SK-N-SH treated with all-trans-retinoic acid at 6 μM for 48 hours (cell line): ENCODE measurements around the gene IL17RB.

ENCODE experiments used
- ATAC-seq: fragments of 200-7000 bp; cut with Tn5 transposase; 3 replicates; pipeline ENCODE4 v1.9.1; 2020; ENCODE audit warnings: mild to moderate bottlenecking, moderate library complexity
- ARNTL ChIP-seq: fragments of 450-650 bp; formaldehyde crosslinking; IDR thresholded peaks from 2 replicates; pipeline ENCODE4 v1.5.0; 2020; ENCODE audit warnings: low read depth, mild to moderate bottlenecking, moderate library complexity, borderline replicate concordance
- ESRRG ChIP-seq: fragments of 250-450 bp; sonication (Bioruptor Pico); IDR thresholded peaks from 2 replicates; pipeline ENCODE4 v1.6.1; 2021; ENCODE audit warnings: mild to moderate bottlenecking
- GLIS3 ChIP-seq: fragments of 250-450 bp; sonication (Bioruptor Pico); IDR thresholded peaks from 2 replicates; pipeline ENCODE4 v1.5.0; 2020; ENCODE audit warnings: mild to moderate bottlenecking, moderate library complexity
- OSR1 ChIP-seq: fragments of 250-450 bp; sonication (Bioruptor Pico); IDR thresholded peaks from 2 replicates; pipeline ENCODE4 v1.8.0; 2022; ENCODE audit warnings: moderate library complexity, mild to moderate bottlenecking, inconsistent platforms
- PPARA ChIP-seq: fragments of 250-450 bp; sonication (Bioruptor Pico); IDR thresholded peaks from 2 replicates; pipeline ENCODE4 v1.5.0; 2020; ENCODE audit warnings: mild to moderate bottlenecking, borderline replicate concordance
- RARB ChIP-seq: fragments of 250-450 bp; sonication (Bioruptor Pico); IDR thresholded peaks from 2 replicates; pipeline ENCODE4 v1.8.0; 2021; ENCODE audit warnings: mild to moderate bottlenecking, moderate library complexity
- SNAI2 ChIP-seq: fragments of 250-450 bp; sonication (Bioruptor Pico); IDR thresholded peaks from 2 replicates; pipeline ENCODE4 v1.5.0; 2020; ENCODE audit warnings: mild to moderate bottlenecking, moderate library complexity
- TOX ChIP-seq: fragments of 250-450 bp; sonication (Bioruptor Pico); IDR thresholded peaks from 2 replicates; pipeline ENCODE4 v1.8.0; 2021; ENCODE audit warnings: mild to moderate bottlenecking, moderate library complexity, borderline replicate concordance
- ZC3H10 ChIP-seq: fragments of 250-450 bp; sonication (Bioruptor Pico); IDR thresholded peaks from 2 replicates; pipeline ENCODE4 v1.5.1; 2021; ENCODE audit warnings: mild to moderate bottlenecking, moderate library complexity
- ZFP30 ChIP-seq: fragments of 450-650 bp; formaldehyde crosslinking; IDR thresholded peaks from 2 replicates; pipeline ENCODE4 v1.5.0; 2022; ENCODE audit warnings: mild to moderate bottlenecking, moderate library complexity
- ZNF565 ChIP-seq: fragments of 450-650 bp; formaldehyde crosslinking; conservative IDR thresholded peaks from 2 replicates; pipeline ENCODE4 v1.5.0; 2020; ENCODE audit warnings: low read depth, mild to moderate bottlenecking, moderate library complexity
- ZNF70 ChIP-seq: fragments of 450-650 bp; formaldehyde crosslinking; IDR thresholded peaks from 2 replicates; pipeline ENCODE4 v1.5.0; 2020; ENCODE audit warnings: mild to moderate bottlenecking, moderate library complexity
- ZNF8 ChIP-seq: fragments of 450-650 bp; formaldehyde crosslinking; IDR thresholded peaks from 2 replicates; pipeline ENCODE4 v1.5.0; 2020; ENCODE audit warnings: mild to moderate bottlenecking, moderate library complexity
- TF ChIP-seq, protein P1 (sequence below): fragments of 250-450 bp; sonication (Bioruptor Pico); IDR thresholded peaks from 2 replicates; pipeline ENCODE4 v1.5.0; 2020; ENCODE audit warnings: mild to moderate bottlenecking, moderate library complexity
- TF ChIP-seq, protein P2 (sequence below): fragments of 250-450 bp; sonication (Bioruptor Pico); IDR thresholded peaks from 2 replicates; pipeline ENCODE4 v1.5.1; 2021; ENCODE audit warnings: mild to moderate bottlenecking, moderate library complexity
- TF ChIP-seq, protein P3 (sequence below): fragments of 250-450 bp; sonication (Bioruptor Pico); IDR thresholded peaks from 2 replicates; pipeline ENCODE4 v1.8.0; 2021; ENCODE audit warnings: low read depth, mild to moderate bottlenecking, moderate library complexity, borderline replicate concordance
- TF ChIP-seq, protein P4 (sequence below): fragments of 250-450 bp; sonication (Bioruptor Pico); IDR thresholded peaks from 2 replicates; pipeline ENCODE4 v1.5.1; 2020; ENCODE audit warnings: low read depth, mild to moderate bottlenecking, moderate library complexity

The IL17RB gene

DNA sequence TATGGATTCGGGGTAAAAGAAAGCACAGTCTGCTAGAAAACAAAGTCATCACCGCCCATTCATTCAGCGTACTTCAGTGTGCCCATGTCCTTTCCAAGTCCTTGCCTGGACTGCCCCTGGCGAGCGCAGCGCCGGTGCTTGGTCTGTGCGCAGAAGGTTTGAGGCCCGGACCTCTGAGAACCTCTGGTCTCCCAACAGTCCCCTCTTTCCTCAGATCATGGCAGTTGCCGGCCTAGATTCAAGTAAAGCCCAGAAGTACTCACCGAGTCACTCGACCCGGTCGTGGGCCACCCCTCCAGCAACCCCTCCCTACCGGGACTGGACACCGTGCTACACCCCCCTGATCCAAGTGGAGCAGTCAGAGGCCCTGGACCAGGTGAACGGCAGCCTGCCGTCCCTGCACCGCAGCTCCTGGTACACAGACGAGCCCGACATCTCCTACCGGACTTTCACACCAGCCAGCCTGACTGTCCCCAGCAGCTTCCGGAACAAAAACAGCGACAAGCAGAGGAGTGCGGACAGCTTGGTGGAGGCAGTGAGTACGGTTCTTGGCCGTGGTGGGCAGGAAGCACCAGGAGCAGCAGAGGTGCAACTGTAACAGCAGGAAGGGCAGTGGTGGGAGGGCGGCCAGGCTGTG lies 36.5 kb upstream of the IL17RB start:
- no peak for TF ChIP-seq ZFP30 (CRISPR knock-in tag)
- no peak for ATAC-seq

DNA sequence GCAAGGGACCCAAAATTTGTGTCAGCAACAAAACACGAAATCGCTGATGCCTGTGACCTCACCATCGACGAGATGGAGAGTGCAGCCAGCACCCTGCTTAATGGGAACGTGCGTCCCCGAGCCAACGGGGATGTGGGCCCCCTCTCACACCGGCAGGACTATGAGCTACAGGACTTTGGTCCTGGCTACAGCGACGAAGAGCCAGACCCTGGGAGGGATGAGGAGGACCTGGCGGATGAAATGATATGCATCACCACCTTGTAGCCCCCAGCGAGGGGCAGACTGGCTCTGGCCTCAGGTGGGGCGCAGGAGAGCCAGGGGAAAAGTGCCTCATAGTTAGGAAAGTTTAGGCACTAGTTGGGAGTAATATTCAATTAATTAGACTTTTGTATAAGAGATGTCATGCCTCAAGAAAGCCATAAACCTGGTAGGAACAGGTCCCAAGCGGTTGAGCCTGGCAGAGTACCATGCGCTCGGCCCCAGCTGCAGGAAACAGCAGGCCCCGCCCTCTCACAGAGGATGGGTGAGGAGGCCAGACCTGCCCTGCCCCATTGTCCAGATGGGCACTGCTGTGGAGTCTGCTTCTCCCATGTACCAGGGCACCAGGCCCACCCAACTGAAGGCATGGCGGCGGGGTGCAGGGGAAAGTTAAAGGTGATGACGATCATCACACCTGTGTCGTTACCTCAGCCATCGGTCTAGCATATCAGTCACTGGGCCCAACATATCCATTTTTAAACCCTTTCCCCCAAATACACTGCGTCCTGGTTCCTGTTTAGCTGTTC lies 35.0 kb upstream of the IL17RB start:
- TF ChIP-seq SNAI2 (CRISPR knock-in tag) = no peak
- no peak for TF ChIP-seq TOX (CRISPR knock-in tag)
- TF ChIP-seq ZFP30 (CRISPR knock-in tag) = no peak
- TF ChIP-seq, protein P1, sequence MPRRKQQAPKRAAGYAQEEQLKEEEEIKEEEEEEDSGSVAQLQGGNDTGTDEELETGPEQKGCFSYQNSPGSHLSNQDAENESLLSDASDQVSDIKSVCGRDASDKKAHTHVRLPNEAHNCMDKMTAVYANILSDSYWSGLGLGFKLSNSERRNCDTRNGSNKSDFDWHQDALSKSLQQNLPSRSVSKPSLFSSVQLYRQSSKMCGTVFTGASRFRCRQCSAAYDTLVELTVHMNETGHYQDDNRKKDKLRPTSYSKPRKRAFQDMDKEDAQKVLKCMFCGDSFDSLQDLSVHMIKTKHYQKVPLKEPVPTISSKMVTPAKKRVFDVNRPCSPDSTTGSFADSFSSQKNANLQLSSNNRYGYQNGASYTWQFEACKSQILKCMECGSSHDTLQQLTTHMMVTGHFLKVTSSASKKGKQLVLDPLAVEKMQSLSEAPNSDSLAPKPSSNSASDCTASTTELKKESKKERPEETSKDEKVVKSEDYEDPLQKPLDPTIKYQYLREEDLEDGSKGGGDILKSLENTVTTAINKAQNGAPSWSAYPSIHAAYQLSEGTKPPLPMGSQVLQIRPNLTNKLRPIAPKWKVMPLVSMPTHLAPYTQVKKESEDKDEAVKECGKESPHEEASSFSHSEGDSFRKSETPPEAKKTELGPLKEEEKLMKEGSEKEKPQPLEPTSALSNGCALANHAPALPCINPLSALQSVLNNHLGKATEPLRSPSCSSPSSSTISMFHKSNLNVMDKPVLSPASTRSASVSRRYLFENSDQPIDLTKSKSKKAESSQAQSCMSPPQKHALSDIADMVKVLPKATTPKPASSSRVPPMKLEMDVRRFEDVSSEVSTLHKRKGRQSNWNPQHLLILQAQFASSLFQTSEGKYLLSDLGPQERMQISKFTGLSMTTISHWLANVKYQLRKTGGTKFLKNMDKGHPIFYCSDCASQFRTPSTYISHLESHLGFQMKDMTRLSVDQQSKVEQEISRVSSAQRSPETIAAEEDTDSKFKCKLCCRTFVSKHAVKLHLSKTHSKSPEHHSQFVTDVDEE = no peak
- TF ChIP-seq PPARA (CRISPR knock-in tag) = no peak
- TF ChIP-seq, protein P2, sequence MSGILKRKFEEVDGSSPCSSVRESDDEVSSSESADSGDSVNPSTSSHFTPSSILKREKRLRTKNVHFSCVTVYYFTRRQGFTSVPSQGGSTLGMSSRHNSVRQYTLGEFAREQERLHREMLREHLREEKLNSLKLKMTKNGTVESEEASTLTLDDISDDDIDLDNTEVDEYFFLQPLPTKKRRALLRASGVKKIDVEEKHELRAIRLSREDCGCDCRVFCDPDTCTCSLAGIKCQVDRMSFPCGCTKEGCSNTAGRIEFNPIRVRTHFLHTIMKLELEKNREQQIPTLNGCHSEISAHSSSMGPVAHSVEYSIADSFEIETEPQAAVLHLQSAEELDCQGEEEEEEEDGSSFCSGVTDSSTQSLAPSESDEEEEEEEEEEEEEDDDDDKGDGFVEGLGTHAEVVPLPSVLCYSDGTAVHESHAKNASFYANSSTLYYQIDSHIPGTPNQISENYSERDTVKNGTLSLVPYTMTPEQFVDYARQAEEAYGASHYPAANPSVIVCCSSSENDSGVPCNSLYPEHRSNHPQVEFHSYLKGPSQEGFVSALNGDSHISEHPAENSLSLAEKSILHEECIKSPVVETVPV (CRISPR knock-in tag) = no peak
- TF ChIP-seq ZC3H10 = no peak
- TF ChIP-seq ZNF8 (CRISPR knock-in tag) = no peak
- no peak for TF ChIP-seq ZNF70 (CRISPR knock-in tag)
- TF ChIP-seq, protein P3, sequence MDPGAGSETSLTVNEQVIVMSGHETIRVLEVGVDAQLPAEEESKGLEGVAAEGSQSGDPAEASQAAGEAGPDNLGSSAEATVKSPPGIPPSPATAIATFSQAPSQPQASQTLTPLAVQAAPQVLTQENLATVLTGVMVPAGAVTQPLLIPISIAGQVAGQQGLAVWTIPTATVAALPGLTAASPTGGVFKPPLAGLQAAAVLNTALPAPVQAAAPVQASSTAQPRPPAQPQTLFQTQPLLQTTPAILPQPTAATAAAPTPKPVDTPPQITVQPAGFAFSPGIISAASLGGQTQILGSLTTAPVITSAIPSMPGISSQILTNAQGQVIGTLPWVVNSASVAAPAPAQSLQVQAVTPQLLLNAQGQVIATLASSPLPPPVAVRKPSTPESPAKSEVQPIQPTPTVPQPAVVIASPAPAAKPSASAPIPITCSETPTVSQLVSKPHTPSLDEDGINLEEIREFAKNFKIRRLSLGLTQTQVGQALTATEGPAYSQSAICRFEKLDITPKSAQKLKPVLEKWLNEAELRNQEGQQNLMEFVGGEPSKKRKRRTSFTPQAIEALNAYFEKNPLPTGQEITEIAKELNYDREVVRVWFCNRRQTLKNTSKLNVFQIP (CRISPR knock-in tag) = no peak
- TF ChIP-seq ARNTL = no peak
- TF ChIP-seq, all 23 proteins: peak for 0
- ATAC-seq = no peak

DNA sequence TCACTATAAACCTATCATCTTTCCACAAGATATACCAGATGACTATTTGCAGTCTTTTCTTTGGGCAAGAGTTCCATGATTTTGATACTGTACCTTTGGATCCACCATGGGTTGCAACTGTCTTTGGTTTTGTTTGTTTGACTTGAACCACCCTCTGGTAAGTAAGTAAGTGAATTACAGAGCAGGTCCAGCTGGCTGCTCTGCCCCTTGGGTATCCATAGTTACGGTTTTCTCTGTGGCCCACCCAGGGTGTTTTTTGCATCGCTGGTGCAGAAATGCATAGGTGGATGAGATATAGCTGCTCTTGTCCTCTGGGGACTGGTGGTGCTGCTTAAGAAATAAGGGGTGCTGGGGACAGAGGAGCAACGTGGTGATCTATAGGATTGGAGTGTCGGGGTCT lies 33.9 kb upstream of the IL17RB start:
- no peak for ATAC-seq

More for the DNA sequence above, 33.9 kb upstream of the IL17RB start:
- no peak for TF ChIP-seq RARB (CRISPR knock-in tag)
- no peak for TF ChIP-seq ZFP30 (CRISPR knock-in tag)
- TF ChIP-seq, protein P1 = no peak
- TF ChIP-seq ZNF8 (CRISPR knock-in tag) = no peak
- TF ChIP-seq, protein P4, sequence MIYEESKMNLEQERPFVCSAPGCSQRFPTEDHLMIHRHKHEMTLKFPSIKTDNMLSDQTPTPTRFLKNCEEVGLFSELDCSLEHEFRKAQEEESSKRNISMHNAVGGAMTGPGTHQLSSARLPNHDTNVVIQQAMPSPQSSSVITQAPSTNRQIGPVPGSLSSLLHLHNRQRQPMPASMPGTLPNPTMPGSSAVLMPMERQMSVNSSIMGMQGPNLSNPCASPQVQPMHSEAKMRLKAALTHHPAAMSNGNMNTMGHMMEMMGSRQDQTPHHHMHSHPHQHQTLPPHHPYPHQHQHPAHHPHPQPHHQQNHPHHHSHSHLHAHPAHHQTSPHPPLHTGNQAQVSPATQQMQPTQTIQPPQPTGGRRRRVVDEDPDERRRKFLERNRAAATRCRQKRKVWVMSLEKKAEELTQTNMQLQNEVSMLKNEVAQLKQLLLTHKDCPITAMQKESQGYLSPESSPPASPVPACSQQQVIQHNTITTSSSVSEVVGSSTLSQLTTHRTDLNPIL = no peak
- TF ChIP-seq, protein P3 (CRISPR knock-in tag) = no peak
- TF ChIP-seq ZNF565 (CRISPR knock-in tag) = no peak
- no peak for TF ChIP-seq OSR1 (CRISPR knock-in tag)
- no peak for TF ChIP-seq GLIS3 (CRISPR knock-in tag)
- TF ChIP-seq, protein P2 (CRISPR knock-in tag) = no peak
- TF ChIP-seq ESRRG (CRISPR knock-in tag) = no peak
- TF ChIP-seq SNAI2 (CRISPR knock-in tag) = no peak
- TF ChIP-seq ZNF70 (CRISPR knock-in tag) = no peak
